Liver (tissue), 9 donors: Measurements from ENCODE around the gene CACNA1S. TPM values are rescaled to one million over a fixed set of nuclear protein-coding genes. Genes with fewer than 3 reads are reported as not detected.

Experiments
- DNase-seq: peaks from one replicate; pipeline ENCODE4 v3.0.0-alpha.2; 2017; ENCODE audit warnings: low spot score
- H3K27ac ChIP-seq, 2 donors: one replicate each; pipeline ENCODE4 v1.7.0; 2013; ENCODE audit warnings: inconsistent platforms in 2 of 2, low read length in 2 of 2, control low read depth in 1 of 2, low read depth in 1 of 2, mild to moderate bottlenecking in 1 of 2
- H3K27me3 ChIP-seq, 4 donors: one replicate each; pipeline versions ENCODE4 v1.6.1 to v1.7.0; 2013; ENCODE audit warnings: low read length in 3 of 4, inconsistent platforms in 1 of 4, mild to moderate bottlenecking in 1 of 4, moderate library complexity in 1 of 4; ENCODE audit not compliant: control insufficient read depth in 4 of 4, insufficient read depth in 4 of 4
- H3K36me3 ChIP-seq, 4 donors: one replicate each; pipeline versions ENCODE4 v1.6.1 to v1.7.0; 2013; ENCODE audit warnings: low read length in 3 of 4, mild to moderate bottlenecking in 3 of 4, low read depth in 1 of 4, moderate library complexity in 1 of 4; ENCODE audit not compliant: control insufficient read depth in 4 of 4, insufficient read depth in 3 of 4
- H3K4me1 ChIP-seq, 4 donors: one replicate each; pipeline versions ENCODE4 v1.6.1 to v1.7.0; 2013; ENCODE audit warnings: low read length in 3 of 4, mild to moderate bottlenecking in 3 of 4, moderate library complexity in 1 of 4; ENCODE audit not compliant: control insufficient read depth in 4 of 4, insufficient read depth in 4 of 4
- H3K4me3 ChIP-seq, 3 donors: one replicate each; pipeline versions ENCODE4 v1.6.1 to v1.7.0; 2013; ENCODE audit warnings: low read length in 3 of 3, control low read depth in 1 of 3, low read depth in 1 of 3, mild to moderate bottlenecking in 1 of 3
- H3K9ac ChIP-seq, 2 donors: one replicate each; pipeline ENCODE4 v1.7.0; 2013; ENCODE audit warnings: low read length in 2 of 2, mild to moderate bottlenecking in 2 of 2, moderate library complexity in 2 of 2, control low read depth in 1 of 2, low read depth in 1 of 2
- H3K9me3 ChIP-seq, 4 donors: one replicate each; pipeline versions ENCODE4 v1.6.1 to v1.7.0; 2013; ENCODE audit warnings: low read length in 3 of 4; ENCODE audit not compliant: control insufficient read depth in 4 of 4
- ATF3 ChIP-seq: IDR thresholded peaks from 2 replicates; pipeline ENCODE4 v1.6.1; 2016; ENCODE audit warnings: antibody characterized with exemption
- EGR1 ChIP-seq, 2 donors: IDR thresholded peaks; 2 replicates each; pipeline ENCODE4 v1.6.1; 2016 to 2018; ENCODE audit warnings: antibody characterized with exemption in 2 of 2, low read depth in 2 of 2
- HNF4A ChIP-seq, 2 donors: conservative IDR thresholded peaks; 2 replicates each; pipeline ENCODE4 v1.6.1; 2016; ENCODE audit warnings: antibody characterized with exemption in 2 of 2, mild to moderate bottlenecking in 2 of 2
- HNF4G ChIP-seq: IDR thresholded peaks from 2 replicates; pipeline ENCODE4 v1.6.1; 2016; ENCODE audit warnings: antibody characterized with exemption
- NR2F2 ChIP-seq: IDR thresholded peaks from 2 replicates; pipeline ENCODE4 v1.6.1; 2016; ENCODE audit warnings: antibody characterized with exemption
- RAD21 ChIP-seq, 2 donors: IDR thresholded peaks; 2 replicates each; pipeline ENCODE4 v1.6.1; 2016; ENCODE audit warnings: antibody characterized with exemption in 2 of 2, mild to moderate bottlenecking in 2 of 2
- RXRA ChIP-seq, 2 donors: IDR thresholded peaks; 2 replicates each; pipeline ENCODE4 v1.6.1; 2017 to 2018; ENCODE audit warnings: antibody characterized with exemption in 2 of 2, mild to moderate bottlenecking in 1 of 2
- SP1 ChIP-seq: IDR thresholded peaks from 2 replicates; pipeline ENCODE4 v1.6.1; 2018; ENCODE audit warnings: antibody characterized with exemption, mild to moderate bottlenecking
- ZBTB33 ChIP-seq: IDR thresholded peaks from 2 replicates; pipeline ENCODE4 v1.6.1; 2016; ENCODE audit warnings: antibody characterized with exemption
- WGBS: extraction: QIAGEN DNeasy Blood & Tissue Kit; methylation state at CpG from one replicate; pipeline ENCODE4 v1.1.7; 2013; 5-methylcytosine and 5-hydroxymethylcytosine counted together
- polyA plus RNA-seq, 2 donors: library from polyadenylated mRNA; stranded (reverse) in 1 of 2; unstranded in 1 of 2; fragments of 200-250 nt in 1 of 2; fragments of >200 nt in 1 of 2; fragmentation: Nextera tagmentation in 1 of 2; extraction: Ambion mirVana in 1 of 2; gene quantifications; one replicate each; pipeline versions ENCODE4 v1.2.1 to v1.2.3, GENCODE V29; 2013 to 2015
- total RNA-seq, 2 donors: library from RNA; depleted of rRNA; stranded (reverse); fragments of >200 nt; gene quantifications; one replicate each; pipeline ENCODE4 v1.2.3, GENCODE V29; 2014
- TF ChIP-seq, protein P1 (sequence below): IDR thresholded peaks from 2 replicates; pipeline ENCODE4 v1.6.1; 2016; ENCODE audit warnings: antibody characterized with exemption
- TF ChIP-seq, protein P2 (sequence below): fragments of 150-350 bp; IDR thresholded peaks from 2 replicates; pipeline ENCODE4 v1.5.1; 2017; ENCODE audit warnings: improper control_type of control experiment, low read depth, low read length; ENCODE audit not compliant: missing input control
- TF ChIP-seq, protein P3 (sequence below): IDR thresholded peaks from 2 replicates; pipeline ENCODE4 v1.6.1; 2016; ENCODE audit warnings: antibody characterized with exemption, mild to moderate bottlenecking
- donor health status: healthy.
- donor health status: healthy.
- donor health status: healthy.
- donor health status: healthy.
- donor health status: healthy.

Gene CACNA1S
- total and polyA plus RNA-seq, 4 donors = under 0.01 to 0.33 TPM; not detected in 2

DNA sequence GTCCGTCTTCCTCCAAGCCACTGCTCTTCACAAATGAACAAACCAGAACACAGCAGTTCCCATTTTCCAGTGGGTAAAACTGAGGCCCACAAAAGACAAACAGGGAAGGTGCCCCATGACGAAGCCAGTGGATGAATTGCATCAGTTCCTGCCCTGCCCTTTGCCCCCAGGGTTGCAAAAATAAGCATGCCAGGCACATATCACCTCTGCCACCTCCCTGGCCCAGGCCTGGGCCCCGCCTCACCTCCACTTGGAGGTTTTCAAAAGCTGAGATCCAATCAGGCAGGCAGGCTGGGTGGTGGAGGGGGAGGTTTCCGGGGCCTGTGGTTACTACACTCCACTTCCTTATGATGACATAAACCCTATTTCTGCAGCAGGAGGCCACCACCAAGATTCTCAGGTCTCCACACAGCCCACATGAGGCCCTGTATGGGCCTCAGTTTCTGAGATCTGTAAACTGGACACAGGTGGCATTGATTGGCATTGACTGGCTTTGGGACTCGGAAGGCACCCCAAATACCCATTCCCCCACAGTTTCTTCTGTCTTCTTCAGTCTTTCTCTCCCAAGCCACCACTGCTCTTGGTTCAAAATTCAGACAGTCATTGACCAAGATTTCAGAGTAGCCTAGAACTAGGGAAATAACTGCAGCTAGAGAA, 92.8 kb downstream of the CACNA1S start (continued):
- no peak for TF ChIP-seq RAD21 (IDR thresholded peaks at IDR 0.05)

GRCh38 chr1:201017828-201018163, 94.4 kb downstream of the CACNA1S start:
- DNase-seq = no peak
- Histone ChIP-seq H3K4me3 (no peak overlapping the region), H3K27me3 (no peaks in the 10 kb centered on the region), H3K9me3 (no peaks in the 10 kb centered on the region), H3K4me1 (peaks cover 1 to 12% (median 8%) of the 10 kb centered on the region in 4 donors), H3K36me3 (no peaks in the 10 kb centered on the region), H3K9ac (no peak overlapping the region), H3K27ac (no peak overlapping the region)
- no peak for TF ChIP-seq ATF3
- no peak for TF ChIP-seq NR2F2
- TF ChIP-seq ZBTB33 = no peak
- TF ChIP-seq SP1 = no peak
- TF ChIP-seq, protein P1, sequence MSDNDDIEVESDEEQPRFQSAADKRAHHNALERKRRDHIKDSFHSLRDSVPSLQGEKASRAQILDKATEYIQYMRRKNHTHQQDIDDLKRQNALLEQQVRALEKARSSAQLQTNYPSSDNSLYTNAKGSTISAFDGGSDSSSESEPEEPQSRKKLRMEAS = no peak
- TF ChIP-seq HNF4G = no peak
- TF ChIP-seq HNF4A (conservative IDR thresholded peaks at IDR 0.05) = no peak
- TF ChIP-seq EGR1 (IDR thresholded peaks at IDR 0.05; ENCODE audit: low read depth in 2 of 2) = no peak
- TF ChIP-seq, protein P2, sequence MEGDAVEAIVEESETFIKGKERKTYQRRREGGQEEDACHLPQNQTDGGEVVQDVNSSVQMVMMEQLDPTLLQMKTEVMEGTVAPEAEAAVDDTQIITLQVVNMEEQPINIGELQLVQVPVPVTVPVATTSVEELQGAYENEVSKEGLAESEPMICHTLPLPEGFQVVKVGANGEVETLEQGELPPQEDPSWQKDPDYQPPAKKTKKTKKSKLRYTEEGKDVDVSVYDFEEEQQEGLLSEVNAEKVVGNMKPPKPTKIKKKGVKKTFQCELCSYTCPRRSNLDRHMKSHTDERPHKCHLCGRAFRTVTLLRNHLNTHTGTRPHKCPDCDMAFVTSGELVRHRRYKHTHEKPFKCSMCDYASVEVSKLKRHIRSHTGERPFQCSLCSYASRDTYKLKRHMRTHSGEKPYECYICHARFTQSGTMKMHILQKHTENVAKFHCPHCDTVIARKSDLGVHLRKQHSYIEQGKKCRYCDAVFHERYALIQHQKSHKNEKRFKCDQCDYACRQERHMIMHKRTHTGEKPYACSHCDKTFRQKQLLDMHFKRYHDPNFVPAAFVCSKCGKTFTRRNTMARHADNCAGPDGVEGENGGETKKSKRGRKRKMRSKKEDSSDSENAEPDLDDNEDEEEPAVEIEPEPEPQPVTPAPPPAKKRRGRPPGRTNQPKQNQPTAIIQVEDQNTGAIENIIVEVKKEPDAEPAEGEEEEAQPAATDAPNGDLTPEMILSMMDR = no peak
- TF ChIP-seq, protein P3, sequence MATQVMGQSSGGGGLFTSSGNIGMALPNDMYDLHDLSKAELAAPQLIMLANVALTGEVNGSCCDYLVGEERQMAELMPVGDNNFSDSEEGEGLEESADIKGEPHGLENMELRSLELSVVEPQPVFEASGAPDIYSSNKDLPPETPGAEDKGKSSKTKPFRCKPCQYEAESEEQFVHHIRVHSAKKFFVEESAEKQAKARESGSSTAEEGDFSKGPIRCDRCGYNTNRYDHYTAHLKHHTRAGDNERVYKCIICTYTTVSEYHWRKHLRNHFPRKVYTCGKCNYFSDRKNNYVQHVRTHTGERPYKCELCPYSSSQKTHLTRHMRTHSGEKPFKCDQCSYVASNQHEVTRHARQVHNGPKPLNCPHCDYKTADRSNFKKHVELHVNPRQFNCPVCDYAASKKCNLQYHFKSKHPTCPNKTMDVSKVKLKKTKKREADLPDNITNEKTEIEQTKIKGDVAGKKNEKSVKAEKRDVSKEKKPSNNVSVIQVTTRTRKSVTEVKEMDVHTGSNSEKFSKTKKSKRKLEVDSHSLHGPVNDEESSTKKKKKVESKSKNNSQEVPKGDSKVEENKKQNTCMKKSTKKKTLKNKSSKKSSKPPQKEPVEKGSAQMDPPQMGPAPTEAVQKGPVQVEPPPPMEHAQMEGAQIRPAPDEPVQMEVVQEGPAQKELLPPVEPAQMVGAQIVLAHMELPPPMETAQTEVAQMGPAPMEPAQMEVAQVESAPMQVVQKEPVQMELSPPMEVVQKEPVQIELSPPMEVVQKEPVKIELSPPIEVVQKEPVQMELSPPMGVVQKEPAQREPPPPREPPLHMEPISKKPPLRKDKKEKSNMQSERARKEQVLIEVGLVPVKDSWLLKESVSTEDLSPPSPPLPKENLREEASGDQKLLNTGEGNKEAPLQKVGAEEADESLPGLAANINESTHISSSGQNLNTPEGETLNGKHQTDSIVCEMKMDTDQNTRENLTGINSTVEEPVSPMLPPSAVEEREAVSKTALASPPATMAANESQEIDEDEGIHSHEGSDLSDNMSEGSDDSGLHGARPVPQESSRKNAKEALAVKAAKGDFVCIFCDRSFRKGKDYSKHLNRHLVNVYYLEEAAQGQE = no peak
- no peak for TF ChIP-seq RXRA (IDR thresholded peaks at IDR 0.05)
- 79% methylated on average over 2 of the region's 2 CpGs for WGBS
